ENCODE data around the gene LRP5. TPM values are rescaled to one million over a fixed set of nuclear protein-coding genes. Genes with fewer than 3 reads are reported as not detected.
A peak's percentile ranks its signal among the peaks of the same experiment; 100 is the strongest.

LRP5 gene
- total RNA-seq, 2 donors from 2014 or later = 81.0 to 110 TPM

- intact Hi-C loops (cut with DNase I) = no loop called here
- Histone ChIP-seq H3K9me3 (no peaks in the 10 kb centered on the region), H3K4me1 (peaks cover 4% of the 10 kb centered on the region), H3K27me3 (no peaks in the 10 kb centered on the region), H3K27ac (no peak overlapping the region), H3K36me3 (no peaks in the 10 kb centered on the region), H3K9ac (ENCODE audit: low read depth in 2 of 2, low read length in 2 of 2) (no peak overlapping the region), H3K4me3 (no peak overlapping the region)
- no peak for TF ChIP-seq CTCF (IDR thresholded peaks at IDR 0.05)
- DNase-seq = no peak
These were observed 37.3 kb downstream of the LRP5 start for GRCh38 chr11:68349461-68350249.

GRCh38 chr11:68350759-68351449, 38.5 kb downstream of the LRP5 start:
- intact Hi-C loops (cut with DNase I) = no loop called here
- no peak overlapping the region for H3K9ac ChIP-seq (ENCODE audit: low read depth in 2 of 2, low read length in 2 of 2)
- H3K4me3 ChIP-seq = no peak overlapping the region
- no peaks in the 10 kb centered on the region for H3K9me3 ChIP-seq
- no peak for DNase-seq
- no peak for TF ChIP-seq CTCF (IDR thresholded peaks at IDR 0.05)
- H3K4me1 ChIP-seq = peaks cover 4% of the 10 kb centered on the region
- H3K27ac ChIP-seq = no peak overlapping the region
- no peaks in the 10 kb centered on the region for H3K27me3 ChIP-seq
- no peaks in the 10 kb centered on the region for H3K36me3 ChIP-seq

GRCh38 chr11:68351450-68352275, 39.3 kb downstream of the LRP5 start:
- H3K36me3 ChIP-seq = no peaks in the 10 kb centered on the region
- H3K9me3 ChIP-seq = no peaks in the 10 kb centered on the region
- H3K4me3 ChIP-seq = no peak overlapping the region
- H3K4me1 ChIP-seq = peaks cover 4% of the 10 kb centered on the region
- intact Hi-C loops (cut with DNase I) = no loop called here
- no peaks in the 10 kb centered on the region for H3K27me3 ChIP-seq
- TF ChIP-seq CTCF (IDR thresholded peaks at IDR 0.05) = no peak
- no peak overlapping the region for H3K27ac ChIP-seq
- H3K9ac ChIP-seq (ENCODE audit: low read depth in 2 of 2, low read length in 2 of 2) = no peak overlapping the region
- DNase-seq = no peak

GRCh38 chr11:68352591-68352990, 40.2 kb downstream of the LRP5 start:
- Histone ChIP-seq H3K27me3 (no peaks in the 10 kb centered on the region), H3K4me1 (peaks cover 4% of the 10 kb centered on the region), H3K9ac (ENCODE audit: low read depth in 2 of 2, low read length in 2 of 2) (peak overlapping the region in 1 of 2 donors; percentile 1), H3K9me3 (no peaks in the 10 kb centered on the region), H3K36me3 (no peaks in the 10 kb centered on the region), H3K4me3 (no peak overlapping the region), H3K27ac (no peak overlapping the region)
- no peak for TF ChIP-seq CTCF (IDR thresholded peaks at IDR 0.05)
- intact Hi-C loops (cut with DNase I) = no loop called here
- no peak for DNase-seq

GRCh38 chr11:68353118-68353517, 40.7 kb downstream of the LRP5 start:
- H3K9ac ChIP-seq (ENCODE audit: low read depth in 2 of 2, low read length in 2 of 2) = no peak overlapping the region
- H3K4me1 ChIP-seq = peaks cover 4% of the 10 kb centered on the region
- H3K4me3 ChIP-seq = no peak overlapping the region
- no peaks in the 10 kb centered on the region for H3K27me3 ChIP-seq
- peak overlapping the region; percentile 58 for H3K27ac ChIP-seq
- TF ChIP-seq CTCF (IDR thresholded peaks at IDR 0.05) = no peak
- DNase-seq = no peak
- intact Hi-C loops (cut with DNase I) = no loop called here
- H3K36me3 ChIP-seq = no peaks in the 10 kb centered on the region
- no peaks in the 10 kb centered on the region for H3K9me3 ChIP-seq

Measured in colonic mucosa (tissue), 4 donors.